Activated CD8-positive, alpha-beta memory T cell treated with anti-CD3 and anti-CD28 coated beads for 1 hour (primary cell): ENCODE data around the gene PILRA.
"Not testable (repeated sequence)": the region's sequence is repeated elsewhere in the genome, so short reads cannot be mapped to it uniquely, and the experiment has no call there.

Source experiments
- DNase-seq, 2 donors: peaks; one replicate each; pipeline ENCODE4 v3.0.0-alpha.2; 2020; ENCODE audit warnings: low read depth in 1 of 2; ENCODE audit errors: extremely low read depth in 1 of 2

Gene PILRA

DNA sequence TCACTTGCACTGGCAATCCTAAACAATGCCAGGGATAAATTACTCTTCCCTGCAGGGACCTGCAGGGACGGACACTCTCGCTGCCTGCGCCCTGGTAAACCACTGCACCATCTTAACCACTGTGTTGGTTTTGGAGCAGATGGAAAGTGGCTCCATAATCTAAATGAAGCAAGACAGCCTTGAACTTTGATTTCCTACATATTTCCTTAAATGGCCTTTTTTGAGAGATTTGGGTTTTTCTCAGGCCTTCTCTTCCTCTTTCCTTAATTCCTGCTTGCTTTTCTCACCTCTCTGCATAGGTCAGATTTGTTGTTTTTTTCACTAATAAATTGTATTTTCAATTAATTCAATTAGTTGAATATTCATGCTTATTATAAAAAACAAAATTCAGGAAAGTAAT, 2.8 kb downstream of the PILRA start:
- DNase-seq = no peak

DNA sequence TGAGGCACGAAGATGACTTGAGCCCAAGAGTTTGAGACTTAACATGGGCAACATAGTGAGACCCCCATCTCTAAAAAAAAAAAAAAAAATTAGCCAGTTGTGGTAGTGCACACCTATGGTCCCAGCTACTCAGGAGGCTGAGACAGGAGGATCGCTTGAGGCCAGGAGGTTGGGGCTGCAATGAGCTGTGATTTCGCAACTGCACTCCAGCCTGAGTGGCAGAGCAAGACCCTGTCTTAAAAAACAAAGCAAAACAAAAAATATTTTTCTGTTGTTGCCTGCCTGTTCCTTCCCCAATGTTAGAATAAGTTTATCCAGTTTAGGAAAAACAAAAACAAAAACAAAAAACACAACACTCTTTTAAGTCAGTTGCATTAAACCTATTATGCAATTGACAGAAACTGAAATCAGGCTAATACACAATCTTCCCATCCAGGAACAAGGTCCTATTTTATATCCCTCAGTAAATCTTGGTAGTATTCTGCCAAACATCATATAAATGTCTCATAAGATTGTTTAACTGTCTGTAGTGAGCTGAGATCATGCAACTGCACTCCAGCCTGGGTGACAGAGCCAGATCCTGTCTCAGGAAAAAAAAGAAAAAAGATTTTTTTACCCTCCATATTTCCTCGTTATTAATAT, 4.9 kb downstream of the PILRA start:
- DNase-seq = no peak

DNA sequence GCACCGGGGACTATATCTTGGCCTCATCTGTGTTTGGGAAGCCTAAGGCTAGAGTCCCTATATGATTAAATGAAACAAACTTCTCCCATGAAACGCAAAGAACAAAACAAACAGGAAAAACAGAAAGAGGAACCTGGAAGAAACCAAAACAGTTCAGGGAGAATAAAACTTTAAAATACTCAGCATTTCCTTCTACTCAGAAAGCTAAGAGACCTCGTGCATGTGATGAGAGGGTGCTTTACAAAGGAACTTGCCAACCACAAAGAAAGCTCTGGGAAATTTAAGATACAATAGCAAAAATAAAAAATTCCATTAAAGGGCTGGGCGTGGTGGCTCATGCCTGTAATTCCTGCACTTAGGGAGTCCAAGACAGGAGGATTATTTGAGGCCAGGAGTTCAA, 6.9 kb downstream of the PILRA start:
- no peak for DNase-seq

DNA sequence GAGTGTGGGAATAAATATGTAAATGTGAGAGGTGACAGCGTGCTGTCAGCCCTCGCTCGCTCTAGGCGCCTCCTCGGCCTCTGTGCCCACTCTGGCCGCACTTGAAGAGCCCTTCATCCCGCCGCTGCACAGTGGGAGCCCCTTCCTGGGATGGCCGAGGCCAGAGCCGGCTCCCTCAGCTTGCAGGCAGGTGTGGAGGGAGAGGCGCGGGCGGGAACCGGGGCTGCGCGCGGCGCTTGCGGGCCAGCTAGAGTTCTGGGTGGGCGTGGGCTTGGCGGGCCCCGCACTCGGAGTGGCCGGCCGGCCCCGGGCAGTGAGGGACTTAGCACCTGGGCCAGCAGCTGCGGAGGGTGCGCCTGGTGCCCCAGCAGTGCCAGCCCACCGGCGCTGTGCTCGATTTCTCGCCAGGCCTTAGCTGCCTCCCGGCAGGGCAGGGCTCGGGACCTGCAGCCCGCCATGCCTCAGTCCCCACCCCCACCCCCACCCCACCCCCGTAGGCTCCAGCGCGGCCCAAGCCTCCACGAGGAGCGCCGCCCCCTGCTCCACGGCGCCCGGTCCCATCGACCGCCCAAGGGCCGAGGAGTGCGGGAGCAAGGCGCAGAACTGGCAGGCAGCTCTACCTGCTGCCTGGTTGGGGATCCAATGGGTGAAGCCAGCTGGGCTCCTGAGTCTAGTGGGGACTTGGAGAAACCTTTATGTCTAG, 8.4 kb downstream of the PILRA start:
- DNase-seq = not testable (repeated sequence)

DNA sequence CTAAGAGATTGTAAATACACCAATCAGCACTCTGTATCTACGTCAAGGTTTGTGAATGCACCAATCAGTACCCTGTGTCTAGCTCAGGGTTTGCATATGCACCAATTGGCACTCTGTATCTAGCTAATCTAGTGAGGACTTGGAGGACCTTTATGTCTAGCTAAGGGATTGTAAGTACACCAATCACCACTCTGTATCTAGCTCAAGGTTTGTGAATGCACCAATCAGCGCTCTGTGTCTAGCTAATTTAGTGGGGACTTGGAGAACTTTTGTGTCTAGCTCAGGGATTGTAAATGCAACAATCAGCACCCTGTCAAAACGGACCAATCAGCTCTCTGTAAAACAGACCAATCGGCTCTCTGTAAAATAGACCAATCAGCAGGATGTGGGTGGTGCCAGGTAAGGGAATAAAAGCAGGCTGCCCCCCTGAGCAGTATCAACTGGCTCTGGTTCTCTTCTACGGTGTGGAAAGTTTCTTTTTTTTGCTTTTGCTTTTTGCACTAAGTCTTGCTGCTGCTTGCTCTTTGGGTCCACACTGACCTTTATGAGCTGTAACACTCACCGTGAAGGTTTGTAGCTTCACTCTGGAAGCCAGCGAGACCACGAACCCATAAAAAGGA, 9.1 kb downstream of the PILRA start:
- DNase-seq = not testable (repeated sequence)

DNA sequence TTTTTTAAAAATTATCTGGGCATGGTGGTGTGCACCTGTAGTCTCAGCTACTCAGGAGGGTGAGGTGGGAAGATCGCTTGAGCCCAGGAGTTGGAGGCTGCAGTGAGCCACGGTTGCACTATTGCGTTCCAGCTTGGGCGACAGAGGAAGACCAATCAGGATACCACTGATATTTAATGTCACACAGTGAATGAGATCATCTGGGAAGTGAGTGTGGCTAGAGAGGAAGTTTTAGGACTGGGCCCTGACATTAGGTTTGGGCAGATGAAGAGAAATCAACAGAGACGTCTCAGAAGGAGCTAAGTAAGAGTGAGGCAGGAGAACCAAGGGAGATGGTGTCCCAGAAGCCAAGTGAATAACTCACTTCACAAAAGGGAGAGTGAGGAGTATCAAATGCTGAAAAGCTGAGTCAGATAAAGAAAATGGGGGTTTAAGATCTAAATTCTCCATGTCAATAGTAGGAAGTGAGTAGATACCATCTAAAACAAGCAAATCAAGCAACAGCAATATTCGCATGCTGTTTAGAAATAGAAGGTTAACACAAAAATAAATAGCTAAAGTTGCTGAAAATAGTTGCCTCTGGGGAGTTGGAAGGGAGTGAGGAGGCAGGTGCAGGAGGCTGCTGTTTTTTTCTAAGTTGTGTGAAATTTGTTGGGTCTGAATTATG, 11.5 kb downstream of the PILRA start:
- no peak for DNase-seq

DNA sequence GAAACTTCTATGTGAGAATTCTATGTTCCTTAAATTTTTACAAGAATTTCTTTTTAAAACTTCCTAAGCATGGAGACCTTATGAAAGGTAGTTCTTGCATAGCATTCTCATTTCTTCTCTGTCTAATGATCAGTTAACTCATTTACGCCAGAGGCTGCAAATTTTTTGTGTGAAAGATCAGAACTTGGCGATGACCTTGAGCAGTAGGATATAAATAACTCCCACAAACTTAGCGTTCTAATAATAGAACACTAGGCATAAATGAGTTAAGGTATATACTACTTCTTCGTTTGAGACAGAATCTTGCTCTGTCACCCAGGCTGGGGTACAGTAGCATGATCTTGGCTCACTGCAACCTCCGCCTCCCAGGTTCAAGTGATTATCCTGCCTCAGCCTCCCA, 13.7 kb downstream of the PILRA start:
- no peak for DNase-seq

DNA sequence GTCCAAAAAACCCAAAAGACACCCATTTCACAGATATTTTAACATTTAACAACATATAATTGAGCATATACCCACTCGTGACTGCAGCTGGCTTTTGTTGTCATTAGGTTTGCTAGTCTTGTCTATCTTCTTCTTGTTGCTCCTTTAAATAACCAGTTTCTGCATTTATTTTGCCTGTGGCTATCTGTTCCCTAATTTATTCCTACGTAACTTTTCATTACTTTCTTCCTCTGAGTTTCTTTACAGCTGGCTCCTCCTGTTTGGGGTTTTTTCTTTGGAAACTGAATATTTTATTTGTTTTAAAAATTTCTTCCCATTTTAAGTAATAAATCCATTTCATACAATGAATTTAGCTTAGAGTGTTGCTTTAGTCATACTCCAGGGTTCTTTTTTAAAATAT, 14.4 kb downstream of the PILRA start:
- no peak for DNase-seq

DNA sequence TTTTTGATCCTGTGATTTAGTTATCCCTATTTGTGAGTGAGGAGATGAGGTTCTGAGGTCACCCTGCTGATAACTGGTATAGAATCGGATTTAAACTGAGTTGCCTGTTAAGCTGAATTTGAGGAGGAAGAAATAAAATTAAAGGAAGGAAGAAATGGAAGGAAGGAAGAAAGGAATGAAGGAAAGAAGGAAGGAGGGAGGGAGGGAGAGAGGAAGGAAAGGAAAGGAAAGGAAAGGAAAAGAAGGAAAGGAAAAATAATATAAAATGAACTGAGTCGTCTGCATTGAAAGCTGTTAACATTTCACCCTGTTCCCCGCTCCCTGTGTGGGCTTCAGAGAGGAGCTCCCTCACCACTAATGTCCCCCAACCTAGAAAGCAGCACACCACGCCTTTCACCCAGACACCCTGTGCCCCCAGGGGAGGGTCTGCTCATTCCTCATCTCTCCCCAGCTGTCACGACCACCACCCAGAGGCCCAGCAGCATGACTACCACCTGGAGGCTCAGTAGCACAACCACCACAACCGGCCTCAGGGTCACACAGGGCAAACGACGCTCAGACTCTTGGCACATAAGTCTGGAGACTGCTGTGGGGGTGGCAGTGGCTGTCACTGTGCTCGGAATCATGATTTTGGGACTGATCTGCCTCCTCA, 16.3 kb downstream of the PILRA start:
- DNase-seq = no peak

DNA sequence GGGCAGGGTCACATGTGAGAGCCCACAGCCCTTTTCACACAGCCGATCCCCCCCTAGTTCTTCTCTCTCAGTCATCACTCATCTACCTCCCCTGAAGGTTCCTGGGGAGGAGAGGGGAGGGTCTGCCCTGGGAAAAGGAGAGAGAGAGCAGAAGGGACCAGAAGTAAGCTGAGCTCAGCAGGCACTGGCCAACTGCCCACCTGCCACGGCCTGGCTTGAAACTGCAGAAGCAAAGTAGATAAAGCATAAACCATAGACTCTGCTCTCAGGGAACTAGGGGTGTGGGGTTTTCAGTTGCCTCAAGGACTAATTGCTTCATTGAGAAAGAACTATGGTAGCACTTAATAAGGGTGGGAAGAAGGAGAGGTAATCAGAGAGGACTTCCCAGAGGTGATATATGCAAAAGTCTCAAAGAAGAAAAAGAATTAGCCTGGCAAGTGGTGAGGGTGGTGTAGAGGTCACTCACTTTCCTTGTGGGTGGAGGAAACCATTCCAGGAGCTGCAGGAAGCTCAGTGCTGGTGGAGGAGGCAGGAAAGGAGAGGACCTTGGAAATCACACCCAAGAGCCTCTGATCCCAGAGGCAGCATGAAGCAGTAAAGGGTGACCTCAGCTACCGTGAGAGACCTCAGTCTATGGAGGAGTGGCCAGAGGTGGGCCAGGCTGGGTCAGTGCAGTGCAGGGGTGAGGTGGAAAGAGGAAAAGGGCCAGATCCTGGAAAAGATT, 17.2 kb downstream of the PILRA start:
- no peak for DNase-seq

DNA sequence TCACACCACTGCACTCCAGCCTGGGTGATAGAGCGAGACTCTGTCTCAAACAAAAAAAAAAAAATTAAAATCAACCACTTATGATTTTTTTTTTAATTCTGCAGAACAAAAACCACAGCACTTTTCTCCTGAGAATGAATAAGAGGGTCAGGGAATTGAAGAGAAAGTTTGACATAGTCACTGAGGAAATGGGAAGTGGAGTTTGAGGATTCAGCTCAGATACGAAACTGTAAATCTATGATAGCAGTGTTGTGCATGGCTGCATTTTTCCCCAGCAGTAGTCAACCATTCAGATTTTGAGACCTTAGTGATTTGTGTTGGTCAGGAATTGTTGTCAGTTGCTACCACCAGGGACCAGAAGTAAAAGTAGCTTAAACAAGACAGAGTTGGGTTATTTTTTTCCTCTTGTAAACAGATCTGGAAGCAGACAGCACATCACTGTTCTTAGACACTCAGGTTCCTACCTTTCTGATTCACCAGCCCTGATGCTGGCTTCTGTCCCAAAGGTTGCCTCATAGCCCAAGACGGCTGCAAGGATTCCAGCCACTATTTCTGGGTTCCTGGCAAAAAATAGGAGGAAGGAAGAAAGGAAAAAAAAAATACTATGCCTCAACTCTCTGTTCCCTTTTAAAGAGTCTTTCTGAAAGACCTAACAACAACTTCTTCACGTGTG, 20.1 kb downstream of the PILRA start:
- DNase-seq = no peak

DNA sequence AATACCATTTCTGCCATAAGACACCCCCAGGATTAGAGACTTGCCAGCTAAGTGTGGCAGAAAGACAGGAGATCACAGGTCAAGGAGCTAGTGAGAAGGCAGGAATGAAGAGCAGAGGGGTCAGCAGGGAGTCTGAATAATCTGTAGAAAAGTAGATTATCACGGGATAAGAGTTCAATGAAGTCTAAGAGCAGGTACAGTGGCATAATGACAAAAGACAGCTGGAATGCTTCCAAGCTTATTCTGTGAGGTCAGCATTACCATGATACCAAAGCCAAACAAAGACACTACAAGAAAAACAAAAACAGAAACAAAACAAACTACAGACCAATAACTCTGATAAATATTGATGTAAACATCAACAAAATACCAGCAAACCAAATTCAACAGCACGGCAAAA, 20.8 kb downstream of the PILRA start:
- DNase-seq = no peak

DNA sequence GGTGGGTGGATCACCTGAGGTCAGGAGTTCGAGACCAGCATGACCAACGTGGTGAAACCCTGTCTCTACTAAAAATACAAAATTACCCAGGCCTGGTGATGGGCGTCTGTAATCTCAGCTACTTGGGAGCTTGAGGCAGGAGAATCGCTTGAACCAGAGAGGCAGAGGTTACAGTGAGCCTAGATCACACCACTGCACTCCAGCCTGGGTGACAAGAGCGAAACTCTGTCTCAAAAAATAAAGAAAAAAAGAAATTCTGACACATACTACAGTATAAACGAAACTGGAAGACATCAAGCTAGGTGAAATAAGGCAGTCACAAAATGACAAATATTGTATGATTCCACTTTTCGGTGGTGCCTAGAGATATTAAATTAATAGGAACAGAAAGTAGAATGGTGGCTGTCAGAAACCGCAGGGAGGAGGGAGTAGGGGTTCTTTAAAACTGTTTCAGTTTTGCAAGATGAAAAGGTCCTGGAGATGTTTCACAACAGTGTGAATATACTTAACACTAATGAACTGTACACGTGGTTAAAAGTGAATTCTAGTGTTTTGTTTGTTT, 23.2 kb downstream of the PILRA start:
- no peak for DNase-seq

DNA sequence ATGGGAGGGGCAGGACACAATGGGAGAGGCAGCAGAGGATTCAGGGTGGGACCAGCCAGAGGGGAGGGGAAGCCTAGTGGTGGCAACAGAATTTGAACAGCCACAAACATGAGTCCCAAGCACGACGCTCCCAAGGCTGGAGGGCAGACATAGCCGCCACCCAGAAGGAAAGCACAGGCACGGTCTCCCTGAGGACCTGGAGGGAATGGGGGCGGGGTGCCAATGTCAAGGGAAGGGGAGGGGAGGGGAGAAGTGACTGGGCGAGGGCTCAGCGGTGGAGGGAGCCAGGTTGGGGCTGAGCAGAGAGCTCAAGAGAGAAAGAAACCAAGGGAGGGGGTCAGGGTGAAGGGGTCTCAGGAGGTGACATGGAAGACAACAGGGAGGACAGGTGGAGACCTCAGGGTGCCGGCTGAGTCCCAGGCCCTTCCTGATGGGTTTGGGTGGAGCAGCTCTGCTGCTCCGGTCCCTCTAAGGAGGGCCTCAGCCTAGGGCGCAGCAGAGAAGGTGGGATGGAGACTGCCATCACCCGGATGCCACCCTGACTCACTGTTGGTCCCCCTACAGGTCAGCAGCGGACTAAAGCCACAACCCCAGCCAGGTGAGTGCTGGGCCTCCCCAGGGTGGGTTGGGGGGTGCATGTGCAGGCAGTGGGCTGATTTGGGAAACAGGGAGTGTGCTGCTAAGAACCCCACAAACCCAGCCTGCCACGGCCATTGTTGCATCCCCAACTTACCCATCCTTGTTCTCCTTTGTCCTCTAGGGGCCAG, 24.2 kb downstream of the PILRA start:
- no peak for DNase-seq

DNA sequence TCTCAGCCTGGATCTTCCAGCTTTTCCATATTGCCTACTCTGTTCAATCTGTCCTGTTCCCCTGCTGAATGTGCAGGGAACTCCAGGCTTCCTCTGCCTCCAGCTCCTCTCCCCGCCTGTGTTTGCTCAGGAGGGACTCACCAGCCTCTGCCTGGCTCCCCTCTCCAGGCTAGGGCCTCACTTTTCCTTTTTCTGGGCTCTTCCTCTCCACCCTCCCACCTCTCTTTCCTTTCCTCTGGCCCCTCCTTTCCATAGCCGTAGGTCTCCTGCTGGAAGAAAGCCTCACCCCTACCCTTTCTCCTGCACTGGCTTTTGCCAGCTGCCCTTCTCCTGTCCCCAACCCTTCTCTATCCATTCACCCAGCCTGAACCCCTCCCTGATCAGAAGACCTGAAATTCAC, 25.0 kb downstream of the PILRA start:
- no peak for DNase-seq

DNA sequence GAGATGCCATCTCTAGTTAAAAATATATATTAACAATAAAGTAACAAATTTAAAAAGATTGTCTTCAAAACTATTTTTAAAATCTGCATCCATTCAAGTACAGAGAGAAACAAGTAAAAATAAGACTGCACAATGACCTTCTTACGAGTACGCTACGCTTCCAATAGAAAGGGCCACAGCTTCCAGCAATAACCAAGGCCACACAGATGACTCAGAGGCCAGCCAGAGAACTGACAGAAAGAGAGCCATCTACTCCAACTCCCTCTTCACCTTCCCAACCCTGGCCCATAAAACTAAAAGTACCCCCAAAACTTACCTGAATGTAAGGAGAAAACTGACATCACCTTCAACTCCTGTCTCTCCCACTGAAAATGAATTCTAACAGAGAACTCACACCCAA, 26.8 kb downstream of the PILRA start:
- no peak for DNase-seq

DNA sequence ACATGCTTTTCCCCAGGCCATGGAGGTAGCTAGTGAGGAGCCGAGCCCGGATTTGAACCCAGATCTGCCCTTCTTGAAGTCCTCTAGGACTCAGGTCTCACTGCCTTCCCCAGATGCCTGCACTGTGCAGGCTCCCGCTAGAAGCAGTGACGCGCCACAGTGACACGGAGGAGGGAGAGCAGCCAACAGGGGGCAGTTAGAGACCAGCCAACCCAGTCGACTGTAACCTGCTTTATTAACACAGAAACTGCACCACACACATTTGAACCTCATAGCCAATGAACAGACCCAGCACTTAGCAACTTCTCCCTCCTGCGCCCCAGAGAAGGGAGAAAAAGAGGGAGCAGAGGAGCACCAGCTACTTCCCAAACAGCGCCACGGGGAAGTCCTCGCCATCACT, 27.4 kb downstream of the PILRA start:
- no peak for DNase-seq

DNA sequence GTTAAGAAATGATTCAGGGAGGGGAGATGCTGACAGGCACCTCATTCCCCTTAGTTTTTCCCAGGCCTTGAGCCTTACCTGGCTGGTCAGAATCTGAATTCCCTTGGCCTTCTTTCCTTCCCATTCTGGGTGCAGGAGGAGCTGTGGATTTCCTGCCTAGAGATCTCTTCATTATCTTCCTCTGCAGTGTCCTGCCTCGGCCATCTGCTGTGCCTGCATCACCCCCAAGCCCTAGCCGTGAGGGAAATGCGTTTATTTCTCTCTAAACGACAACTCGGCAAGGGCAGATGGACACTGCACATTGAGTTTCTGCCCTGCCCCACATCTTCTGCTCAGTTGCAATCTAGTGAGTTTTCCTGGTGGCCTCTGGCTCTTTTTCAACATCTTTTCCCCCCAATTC, 28.5 kb downstream of the PILRA start:
- no peak for DNase-seq

DNA sequence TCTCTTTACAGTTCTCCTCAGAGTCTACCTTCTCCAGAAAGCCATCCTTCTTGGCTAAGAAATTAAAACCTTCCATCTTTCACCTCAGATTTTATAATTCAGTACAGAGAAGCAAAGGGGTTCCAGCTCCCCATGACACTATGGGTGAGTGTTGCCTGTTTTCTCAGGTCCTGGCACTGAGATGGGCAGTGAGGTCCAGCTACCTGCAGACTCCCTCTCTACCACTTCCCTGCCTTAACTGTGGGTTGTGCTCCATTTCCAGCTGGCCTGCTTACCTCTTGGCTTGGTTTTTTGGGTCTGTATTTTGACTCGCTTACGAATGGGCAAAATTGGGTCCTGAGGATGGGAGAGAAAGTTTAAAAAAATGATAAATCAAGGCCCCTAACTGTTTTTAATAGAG, 29.0 kb downstream of the PILRA start:
- DNase-seq = no peak
